ENCODE results near the gene PMEL. TPM values are rescaled to one million over a fixed set of nuclear protein-coding genes. Genes with fewer than 3 reads are reported as not detected.

The PMEL gene
- total and polyA plus RNA-seq, 2 donors (not counting 1 experiment from before 2014, with no cell fraction given): 0.32 to 0.46 TPM

DNA sequence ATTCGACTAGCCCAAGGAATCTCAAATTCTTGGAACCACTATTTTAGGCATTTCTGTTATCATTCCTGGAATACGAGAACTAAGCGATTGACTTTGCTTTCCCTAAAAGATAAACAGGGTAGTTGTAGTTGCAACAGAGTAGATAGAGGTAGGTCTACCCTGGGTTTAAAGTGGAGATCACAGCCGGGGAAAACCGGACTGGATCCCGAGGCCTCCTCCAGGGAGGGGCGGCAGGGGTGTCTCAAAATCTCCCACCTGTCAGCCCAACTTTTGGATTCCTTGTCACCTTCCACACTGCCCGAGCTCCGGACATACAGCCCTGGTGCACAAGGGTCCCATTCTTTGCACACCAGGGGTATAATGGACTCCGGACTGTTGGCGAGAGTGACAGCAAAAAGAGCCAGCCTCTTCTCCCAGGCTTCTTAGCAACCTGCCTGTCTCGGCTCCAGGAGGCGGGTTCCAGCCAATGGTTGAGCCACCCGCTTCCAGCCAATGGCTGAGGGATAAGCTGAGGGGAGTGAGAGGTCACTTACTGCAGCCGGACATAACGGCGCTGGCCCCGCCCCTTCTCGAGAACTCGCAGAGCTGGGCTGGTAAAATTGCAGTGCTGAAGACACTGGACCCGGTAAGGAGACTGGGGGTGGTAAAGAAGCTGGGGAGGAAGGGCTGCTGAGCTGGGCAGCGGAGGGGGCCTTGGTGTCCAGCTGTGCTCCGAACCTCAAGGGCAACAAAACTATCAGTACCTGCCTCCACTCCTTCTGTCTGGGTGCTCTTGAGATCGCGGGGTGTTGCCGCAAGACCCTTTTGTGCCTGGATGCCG is 31.1 kb upstream of the PMEL start, which contains the start of gene SUOX:
SUOX (plus strand) TSS at position 562 of the 820 bp plus-strand sequence. CDS start 4,946 bp downstream, outside the sequence.
- Histone ChIP-seq H3K79me2 (ENCODE audit: control insufficient read depth, insufficient read depth, low read length) (no peaks in the 10 kb centered on the region), H3K36me3 (replicated peaks in 1 of 2; ENCODE audit: control extremely low read depth in 1 of 2, control insufficient read depth in 1 of 2, extremely low read depth in 1 of 2, insufficient read depth in 2 of 2, low read length in 1 of 2) (peaks cover 0 to 26% of the 10 kb centered on the region in 2 experiments), H4K20me1 (ENCODE audit: control insufficient read depth, insufficient read depth, low read length, poor library complexity, severe bottlenecking) (no peaks in the 10 kb centered on the region), H3K9me3 (ENCODE audit: control extremely low read depth in 1 of 3, control insufficient read depth in 2 of 3, insufficient read depth in 1 of 3, low read length in 2 of 3) (no peaks in the 10 kb centered on the region), H3K9ac (ENCODE audit: low read length) (peak within 1 kb of the TSS; percentile 47), H3K4me3 (ENCODE audit: control extremely low read depth in 1 of 5, extremely low read depth in 1 of 5, insufficient read depth in 1 of 5, low read depth in 2 of 5, low read length in 4 of 5) (peak within 1 kb of the TSS; percentile 32 to 48 (median 41)), H3K27ac (ENCODE audit: low read length in 2 of 2) (no peak within 1 kb of the TSS), H3K4me1 (ENCODE audit: control insufficient read depth in 2 of 2, insufficient read depth in 2 of 2, low read length in 2 of 2) (peaks cover 13 to 18% of the 10 kb centered on the region in 2 donors), H3K27me3 (replicated peaks in 1 of 4; ENCODE audit: control extremely low read depth in 1 of 4, control insufficient read depth in 3 of 4, insufficient read depth in 4 of 4, low read length in 3 of 4) (peaks cover 0 to 4% (median 0%) of the 10 kb centered on the region in 4 experiments), H2AFZ (ENCODE audit: insufficient read depth, low read depth, low read length, poor library complexity, severe bottlenecking) (peak within 1 kb of the TSS; percentile 59), H3K4me2 (replicated peaks; ENCODE audit: low read depth, low read length, poor library complexity, severe bottlenecking) (peak within 1 kb of the TSS; percentile 78)
- Mint-ChIP-seq H3K4me1 (peaks cover 21% of the 10 kb centered on the region), H3K27me3 (no peaks in the 10 kb centered on the region), H3K27ac (peak within 1 kb of the TSS; percentile 71), H3K4me3 (peak within 1 kb of the TSS; percentile 84), H3K9me3 (ENCODE audit: insufficient read depth) (no peaks in the 10 kb centered on the region)
- DNase-seq (peak; percentile 46), ATAC-seq (ENCODE audit: low read depth) (peak; percentile 74)
- POLR2A ChIA-PET: interaction anchor here (0.8 to 2.5 kb wide), 2 partner anchors 23 to 44 kb away, joined by 6 to 9 read pairs; partner anchors contain the start of gene RAB5B
- TF ChIP-seq, protein P1, sequence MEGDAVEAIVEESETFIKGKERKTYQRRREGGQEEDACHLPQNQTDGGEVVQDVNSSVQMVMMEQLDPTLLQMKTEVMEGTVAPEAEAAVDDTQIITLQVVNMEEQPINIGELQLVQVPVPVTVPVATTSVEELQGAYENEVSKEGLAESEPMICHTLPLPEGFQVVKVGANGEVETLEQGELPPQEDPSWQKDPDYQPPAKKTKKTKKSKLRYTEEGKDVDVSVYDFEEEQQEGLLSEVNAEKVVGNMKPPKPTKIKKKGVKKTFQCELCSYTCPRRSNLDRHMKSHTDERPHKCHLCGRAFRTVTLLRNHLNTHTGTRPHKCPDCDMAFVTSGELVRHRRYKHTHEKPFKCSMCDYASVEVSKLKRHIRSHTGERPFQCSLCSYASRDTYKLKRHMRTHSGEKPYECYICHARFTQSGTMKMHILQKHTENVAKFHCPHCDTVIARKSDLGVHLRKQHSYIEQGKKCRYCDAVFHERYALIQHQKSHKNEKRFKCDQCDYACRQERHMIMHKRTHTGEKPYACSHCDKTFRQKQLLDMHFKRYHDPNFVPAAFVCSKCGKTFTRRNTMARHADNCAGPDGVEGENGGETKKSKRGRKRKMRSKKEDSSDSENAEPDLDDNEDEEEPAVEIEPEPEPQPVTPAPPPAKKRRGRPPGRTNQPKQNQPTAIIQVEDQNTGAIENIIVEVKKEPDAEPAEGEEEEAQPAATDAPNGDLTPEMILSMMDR (IDR thresholded peaks at IDR 0.05): no peak
- CTCF ChIA-PET: interaction anchor here (1.1 to 4.4 kb wide), 24 partner anchors 10 to 257 kb away, joined by 3 to 33 read pairs (median 6); partner anchors contain the start of gene RAB5B
- WGBS (ENCODE audit: insufficient coverage): 2% methylated on average over 22 of the region's 27 CpGs
- intact Hi-C loops (cut with micrococcal nuclease): loop anchor here (1.0 to 5.0 kb wide), 5 partner anchors 23 to 194 kb away; partner anchors contain the start of genes ESYT1, RAB5B and RPS26
